ENCODE data around the gene ZMAT5.
A peak's percentile ranks its signal among the peaks of the same experiment; 100 is the strongest.

Gene ZMAT5

GRCh38 chr22:29717789-29718188, 49.0 kb downstream of the ZMAT5 start (continued):
- TF ChIP-seq ZNF626 (tag by site-specific recombination; IDR thresholded peaks at IDR 0.05) (no peak), ZBTB48 (tag by site-specific recombination; IDR thresholded peaks at IDR 0.05) (no peak), SALL2 (tag by site-specific recombination; IDR thresholded peaks at IDR 0.05; ENCODE audit: borderline replicate concordance) (no peak), KLF9 (tag by site-specific recombination; IDR thresholded peaks at IDR 0.05; ENCODE audit: low read depth) (no peak), SCRT1 (tag by site-specific recombination; IDR thresholded peaks at IDR 0.05; ENCODE audit: borderline replicate concordance) (no peak), HOXA7 (CRISPR knock-in tag; IDR thresholded peaks at IDR 0.05; ENCODE audit: borderline replicate concordance) (no peak), MYNN (tag by site-specific recombination; IDR thresholded peaks at IDR 0.05; ENCODE audit: borderline replicate concordance) (no peak), ZNF558 (tag by site-specific recombination; IDR thresholded peaks at IDR 0.05) (no peak), ZNF302 (tag by site-specific recombination; IDR thresholded peaks at IDR 0.05; ENCODE audit: low read depth) (no peak), GLIS1 (tag by site-specific recombination; IDR thresholded peaks at IDR 0.05) (peak; percentile 99), ZIC2 (tag by site-specific recombination; IDR thresholded peaks at IDR 0.05) (peak; percentile 88), ZBTB6 (tag by site-specific recombination; IDR thresholded peaks at IDR 0.05) (no peak), ZNF600 (tag by site-specific recombination; IDR thresholded peaks at IDR 0.05) (0 out of 2 replicates have a peak, but pooled peaks have one; percentile 15), ZNF121 (tag by site-specific recombination; IDR thresholded peaks at IDR 0.05) (no peak), GLIS2 (tag by site-specific recombination; IDR thresholded peaks at IDR 0.05) (no peak), ZNF223 (tag by site-specific recombination; IDR thresholded peaks at IDR 0.05) (no peak), ZNF157 (tag by site-specific recombination; IDR thresholded peaks at IDR 0.05) (no peak), ZNF174 (tag by site-specific recombination; IDR thresholded peaks at IDR 0.05) (no peak), ZNF561 (tag by site-specific recombination; IDR thresholded peaks at IDR 0.05; ENCODE audit: borderline replicate concordance) (no peak), ZNF2 (tag by site-specific recombination; IDR thresholded peaks at IDR 0.05) (no peak), ZNF280C (tag by site-specific recombination; IDR thresholded peaks at IDR 0.05) (no peak), ZBTB7A (tag by site-specific recombination; IDR thresholded peaks at IDR 0.05; ENCODE audit: low read depth) (no peak), ZNF701 (tag by site-specific recombination; IDR thresholded peaks at IDR 0.05) (no peak)

GRCh38 chr22:29716814-29717545, 49.8 kb downstream of the ZMAT5 start:
- no peaks in the 10 kb centered on the region for H3K4me1 ChIP-seq (ENCODE audit: control insufficient read depth, insufficient read depth, low read length)
- H3K27ac ChIP-seq (ENCODE audit: extremely low read depth, low read depth, low read length), result no peak overlapping the region
- no peak overlapping the region for H3K4me3 ChIP-seq (ENCODE audit: low read depth, low read length)
- no peaks in the 10 kb centered on the region for H3K36me3 ChIP-seq (ENCODE audit: control insufficient read depth in 2 of 2, insufficient read depth in 1 of 2, low read length in 2 of 2)
- ChIA-PET CTCF (interaction anchor here (1.0 to 1.5 kb wide), 3 partner anchors 10 to 372 kb away, joined by 3 to 7 read pairs (median 3); no protein-coding TSS in a partner anchor), POLR2A (interaction anchor here (1.6 kb wide), 1 partner anchor 8 kb away, joined by 5 read pairs; no protein-coding TSS in a partner anchor)
- no peaks in the 10 kb centered on the region for H3K9me3 ChIP-seq (ENCODE audit: control insufficient read depth, insufficient read depth, low read depth, low read length)
- TF ChIP-seq ZIC2 (tag by site-specific recombination; IDR thresholded peaks at IDR 0.05) (peak; percentile 49), ZNF24 (tag by site-specific recombination; IDR thresholded peaks at IDR 0.05) (no peak), ZNF366 (tag by site-specific recombination; conservative IDR thresholded peaks at IDR 0.05) (no peak), ZNF37A (tag by site-specific recombination; IDR thresholded peaks at IDR 0.05) (no peak), ZNF510 (tag by site-specific recombination; IDR thresholded peaks at IDR 0.05; ENCODE audit: insufficient replicate concordance) (no peak), ZNF571 (tag by site-specific recombination; IDR thresholded peaks at IDR 0.05) (no peak), ZNF513 (tag by site-specific recombination; IDR thresholded peaks at IDR 0.05) (no peak), ZNF426 (tag by site-specific recombination; IDR thresholded peaks at IDR 0.05) (no peak), ZNF514 (tag by site-specific recombination; IDR thresholded peaks at IDR 0.05) (no peak), ZSCAN4 (tag by site-specific recombination; IDR thresholded peaks at IDR 0.05) (no peak), ZNF585B (tag by site-specific recombination; IDR thresholded peaks at IDR 0.05) (no peak), ZNF169 (tag by site-specific recombination; IDR thresholded peaks at IDR 0.05) (no peak)

Measured in HEK293 (cell line).